ENCODE data around the gene ADAT3. TPM values are rescaled to one million over a fixed set of nuclear protein-coding genes. Genes with fewer than 3 reads are reported as not detected.
A peak's percentile ranks its signal among the peaks of the same experiment; 100 is the strongest.

ADAT3 gene
- total and polyA plus RNA-seq, 2 donors (not counting 1 experiment from before 2014, with no cell fraction given): 5.3 to 13.4 TPM

DNA sequence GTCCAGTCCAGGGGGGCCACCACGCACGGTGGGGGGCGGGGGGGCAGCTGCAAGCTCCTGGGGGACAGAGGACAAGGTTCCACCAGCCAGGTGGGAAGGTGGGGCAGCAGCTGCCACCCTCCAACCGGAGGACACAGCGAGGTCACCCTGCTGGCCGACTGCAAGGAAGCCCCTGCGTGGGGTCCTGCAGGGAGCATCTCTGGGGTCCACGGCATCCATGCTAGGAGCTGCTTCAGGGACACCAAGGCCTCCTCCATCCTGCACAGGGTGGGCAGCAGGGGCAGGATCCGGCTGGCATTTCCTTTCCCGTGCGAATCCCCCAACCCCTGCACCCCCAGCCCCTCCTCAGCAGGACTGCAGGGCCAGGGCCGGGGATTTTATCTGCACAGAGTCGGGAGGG is 33.6 kb upstream of the ADAT3 start:
- peaks cover 50% of the 10 kb centered on the region for H4K20me1 ChIP-seq (ENCODE audit: control insufficient read depth, insufficient read depth, low read length, poor library complexity, severe bottlenecking)

DNA sequence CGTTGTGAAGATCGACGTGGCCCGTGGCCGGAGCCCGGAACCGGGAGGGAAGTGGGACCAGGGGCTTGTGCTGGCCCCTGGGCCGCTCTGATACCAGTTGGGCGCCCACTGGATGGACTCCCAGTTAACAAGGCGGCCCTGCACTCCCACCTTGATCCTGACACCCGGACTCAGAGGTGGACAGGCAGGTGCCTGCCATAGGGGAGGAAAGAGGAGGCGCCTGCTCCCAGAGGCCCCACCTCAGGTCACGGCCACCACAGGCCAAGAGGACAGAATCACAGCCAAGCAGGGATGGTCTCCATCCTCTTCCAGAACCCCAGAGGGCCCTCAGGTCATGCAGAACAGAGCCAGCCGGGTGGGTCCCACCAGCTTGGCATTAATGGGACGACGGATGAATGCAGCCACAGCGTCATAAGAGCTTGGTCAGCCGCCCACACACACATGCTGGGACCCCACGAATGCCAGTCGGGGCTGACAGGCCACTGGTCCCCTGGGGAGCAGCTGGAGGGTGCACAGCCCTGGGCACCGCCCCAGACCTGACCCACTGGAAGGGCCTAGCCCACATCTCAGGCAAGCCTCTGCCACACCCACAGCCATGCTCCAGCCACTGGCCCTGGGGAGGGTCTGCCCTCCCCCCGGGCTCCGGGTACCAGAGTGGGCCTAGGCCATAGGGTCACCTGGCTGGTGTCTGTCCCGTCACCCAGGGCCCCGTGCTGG is 32.2 kb upstream of the ADAT3 start:
- H3K27ac Mint-ChIP-seq: no peak overlapping the region
- ChIA-PET CTCF (interaction anchor here (0.7 kb wide), 1 partner anchor 8 kb away, joined by 3 read pairs; no protein-coding TSS in a partner anchor), POLR2A (interaction anchor here (0.5 to 0.6 kb wide), 3 partner anchors 24 to 1075 kb away, joined by 3 to 4 read pairs (median 3); no protein-coding TSS in a partner anchor)
- H3K4me3 Mint-ChIP-seq: no peak overlapping the region
- no peak for ATAC-seq (ENCODE audit: low read depth)
- Histone ChIP-seq H3K27me3 (replicated peaks in 1 of 4; ENCODE audit: control extremely low read depth in 1 of 4, control insufficient read depth in 3 of 4, insufficient read depth in 4 of 4, low read length in 3 of 4) (no peaks in the 10 kb centered on the region), H3K9me3 (ENCODE audit: control extremely low read depth in 1 of 3, control insufficient read depth in 2 of 3, insufficient read depth in 1 of 3, low read length in 2 of 3) (no peaks in the 10 kb centered on the region), H3K4me2 (replicated peaks; ENCODE audit: low read depth, low read length, poor library complexity, severe bottlenecking) (peak overlapping the region; percentile 99), H2AFZ (ENCODE audit: insufficient read depth, low read depth, low read length, poor library complexity, severe bottlenecking) (no peak overlapping the region), H4K20me1 (ENCODE audit: control insufficient read depth, insufficient read depth, low read length, poor library complexity, severe bottlenecking) (peaks cover 50% of the 10 kb centered on the region), H3K27ac (ENCODE audit: low read length in 2 of 2) (no peak overlapping the region), H3K4me3 (ENCODE audit: control extremely low read depth in 1 of 5, extremely low read depth in 1 of 5, insufficient read depth in 1 of 5, low read depth in 2 of 5, low read length in 4 of 5) (no peak overlapping the region), H3K9ac (ENCODE audit: low read length) (no peak overlapping the region), H3K79me2 (ENCODE audit: control insufficient read depth, insufficient read depth, low read length) (peaks cover 70% of the 10 kb centered on the region), H3K4me1 (ENCODE audit: control insufficient read depth in 2 of 2, insufficient read depth in 2 of 2, low read length in 2 of 2) (peaks cover 20 to 36% of the 10 kb centered on the region in 2 donors), H3K36me3 (replicated peaks in 1 of 2; ENCODE audit: control extremely low read depth in 1 of 2, control insufficient read depth in 1 of 2, extremely low read depth in 1 of 2, insufficient read depth in 2 of 2, low read length in 1 of 2) (peaks cover 0 to 24% of the 10 kb centered on the region in 2 experiments)
- intact Hi-C loops (cut with micrococcal nuclease): loop anchor here (10.0 kb wide), 1 partner anchor 142 kb away; the partner anchor contains the start of gene BTBD2
- 88% methylated on average over 20 of the region's 25 CpGs for WGBS (ENCODE audit: insufficient coverage)
- TF ChIP-seq EZH2 (IDR thresholded peaks at IDR 0.05; ENCODE audit: borderline replicate concordance, insufficient read depth, low read depth, low read length, poor library complexity, severe bottlenecking): no peak
- TF ChIP-seq, protein P1, sequence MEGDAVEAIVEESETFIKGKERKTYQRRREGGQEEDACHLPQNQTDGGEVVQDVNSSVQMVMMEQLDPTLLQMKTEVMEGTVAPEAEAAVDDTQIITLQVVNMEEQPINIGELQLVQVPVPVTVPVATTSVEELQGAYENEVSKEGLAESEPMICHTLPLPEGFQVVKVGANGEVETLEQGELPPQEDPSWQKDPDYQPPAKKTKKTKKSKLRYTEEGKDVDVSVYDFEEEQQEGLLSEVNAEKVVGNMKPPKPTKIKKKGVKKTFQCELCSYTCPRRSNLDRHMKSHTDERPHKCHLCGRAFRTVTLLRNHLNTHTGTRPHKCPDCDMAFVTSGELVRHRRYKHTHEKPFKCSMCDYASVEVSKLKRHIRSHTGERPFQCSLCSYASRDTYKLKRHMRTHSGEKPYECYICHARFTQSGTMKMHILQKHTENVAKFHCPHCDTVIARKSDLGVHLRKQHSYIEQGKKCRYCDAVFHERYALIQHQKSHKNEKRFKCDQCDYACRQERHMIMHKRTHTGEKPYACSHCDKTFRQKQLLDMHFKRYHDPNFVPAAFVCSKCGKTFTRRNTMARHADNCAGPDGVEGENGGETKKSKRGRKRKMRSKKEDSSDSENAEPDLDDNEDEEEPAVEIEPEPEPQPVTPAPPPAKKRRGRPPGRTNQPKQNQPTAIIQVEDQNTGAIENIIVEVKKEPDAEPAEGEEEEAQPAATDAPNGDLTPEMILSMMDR (IDR thresholded peaks at IDR 0.05): no peak
- no peaks in the 10 kb centered on the region for H3K9me3 Mint-ChIP-seq (ENCODE audit: insufficient read depth)
- H3K27me3 Mint-ChIP-seq: no peaks in the 10 kb centered on the region
- peaks cover 29% of the 10 kb centered on the region for H3K4me1 Mint-ChIP-seq
- DNase-seq: no peak

More for the DNA sequence above, 33.6 kb upstream of the ADAT3 start:
- ChIA-PET CTCF (no interaction called here), POLR2A (no interaction called here)
- DNase-seq (no peak), ATAC-seq (ENCODE audit: low read depth) (no peak)
- Histone ChIP-seq H3K4me2 (replicated peaks; ENCODE audit: low read depth, low read length, poor library complexity, severe bottlenecking) (no peak overlapping the region), H3K79me2 (ENCODE audit: control insufficient read depth, insufficient read depth, low read length) (peaks cover 68% of the 10 kb centered on the region), H3K27me3 (replicated peaks in 1 of 4; ENCODE audit: control extremely low read depth in 1 of 4, control insufficient read depth in 3 of 4, insufficient read depth in 4 of 4, low read length in 3 of 4) (no peaks in the 10 kb centered on the region), H2AFZ (ENCODE audit: insufficient read depth, low read depth, low read length, poor library complexity, severe bottlenecking) (no peak overlapping the region), H3K9ac (ENCODE audit: low read length) (no peak overlapping the region), H3K4me1 (ENCODE audit: control insufficient read depth in 2 of 2, insufficient read depth in 2 of 2, low read length in 2 of 2) (peaks cover 20 to 34% of the 10 kb centered on the region in 2 donors), H3K4me3 (ENCODE audit: control extremely low read depth in 1 of 5, extremely low read depth in 1 of 5, insufficient read depth in 1 of 5, low read depth in 2 of 5, low read length in 4 of 5) (no peak overlapping the region), H3K9me3 (ENCODE audit: control extremely low read depth in 1 of 3, control insufficient read depth in 2 of 3, insufficient read depth in 1 of 3, low read length in 2 of 3) (no peaks in the 10 kb centered on the region), H3K36me3 (replicated peaks in 1 of 2; ENCODE audit: control extremely low read depth in 1 of 2, control insufficient read depth in 1 of 2, extremely low read depth in 1 of 2, insufficient read depth in 2 of 2, low read length in 1 of 2) (peaks cover 0 to 28% of the 10 kb centered on the region in 2 experiments), H3K27ac (ENCODE audit: low read length in 2 of 2) (no peak overlapping the region)
- Mint-ChIP-seq H3K4me3 (no peak overlapping the region), H3K9me3 (ENCODE audit: insufficient read depth) (no peaks in the 10 kb centered on the region), H3K4me1 (peaks cover 31% of the 10 kb centered on the region), H3K27ac (no peak overlapping the region), H3K27me3 (no peaks in the 10 kb centered on the region)
- intact Hi-C loops (cut with micrococcal nuclease): loop anchor here (10.0 kb wide), 1 partner anchor 143 kb away; the partner anchor contains the start of gene BTBD2
- no peak for TF ChIP-seq EZH2 (IDR thresholded peaks at IDR 0.05; ENCODE audit: borderline replicate concordance, insufficient read depth, low read depth, low read length, poor library complexity, severe bottlenecking)
- TF ChIP-seq, protein P1 (IDR thresholded peaks at IDR 0.05): no peak
- WGBS (ENCODE audit: insufficient coverage): 98% methylated on average over 10 of the region's 13 CpGs
